IPS-18a (cell line): ENCODE results near the gene TTLL8.
A peak's percentile ranks its signal among the peaks of the same experiment; 100 is the strongest.

Experiments used
- H3K27ac ChIP-seq: one replicate; pipeline ENCODE4 v1.5.1; 2013; ENCODE audit warnings: low read length
- H3K27me3 ChIP-seq: one replicate; pipeline ENCODE4 v1.6.1; 2013; ENCODE audit warnings: mild to moderate bottlenecking, low read length; ENCODE audit not compliant: control insufficient read depth, insufficient read depth
- H3K36me3 ChIP-seq: one replicate; pipeline ENCODE4 v1.6.1; 2013; ENCODE audit warnings: low read depth, low read length; ENCODE audit not compliant: control insufficient read depth
- H3K4me1 ChIP-seq: one replicate; pipeline ENCODE4 v1.6.1; 2013; ENCODE audit warnings: low read depth, low read length; ENCODE audit not compliant: control insufficient read depth
- H3K4me3 ChIP-seq: one replicate; pipeline ENCODE4 v1.5.1; 2013; ENCODE audit warnings: low read length
- H3K9ac ChIP-seq: one replicate; pipeline ENCODE4 v1.6.1; 2013; ENCODE audit warnings: mild to moderate bottlenecking, low read length, moderate library complexity
- H3K9me3 ChIP-seq: one replicate; pipeline ENCODE4 v1.6.1; 2013; ENCODE audit warnings: low read depth, low read length; ENCODE audit not compliant: control insufficient read depth

TTLL8 gene

DNA sequence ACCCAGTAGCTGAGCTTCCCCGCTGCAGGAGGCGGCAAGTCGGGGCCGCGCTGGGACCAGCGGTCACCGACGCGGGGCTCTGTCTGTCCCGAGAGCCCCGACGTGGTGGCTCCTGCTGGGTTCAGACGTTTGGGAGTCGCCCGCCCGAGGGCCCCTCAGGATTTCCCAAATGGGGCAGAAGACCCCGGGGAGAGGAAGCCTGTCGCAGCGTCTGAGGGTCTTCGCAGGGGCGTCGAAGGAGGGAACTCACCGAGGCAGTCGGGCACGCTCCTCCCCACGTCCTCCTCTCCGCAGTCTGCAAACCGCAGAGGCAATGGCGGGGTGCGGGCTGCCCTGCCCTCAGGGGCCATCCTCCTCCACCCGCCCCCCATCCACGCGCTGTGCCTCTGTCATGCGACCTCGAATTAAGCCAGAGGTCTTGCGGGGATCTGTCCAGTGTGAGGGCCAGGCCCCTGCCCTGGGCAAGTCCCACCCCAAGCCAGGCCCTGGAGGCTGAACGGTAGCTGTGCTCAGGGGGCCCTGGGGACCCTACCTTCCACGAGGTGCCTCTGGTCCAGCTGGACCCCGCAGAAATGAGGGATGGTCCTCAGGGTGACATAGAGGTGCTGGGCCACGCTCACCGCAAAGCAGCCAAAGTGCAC is 58.0 kb downstream of the TTLL8 start:
- Histone ChIP-seq H3K9me3 (no peaks in the 10 kb centered on the region), H3K9ac (no peak overlapping the region), H3K4me1 (no peaks in the 10 kb centered on the region), H3K36me3 (no peaks in the 10 kb centered on the region), H3K27ac (no peak overlapping the region), H3K4me3 (peak overlapping the region; percentile 46), H3K27me3 (peaks cover 24% of the 10 kb centered on the region)

DNA sequence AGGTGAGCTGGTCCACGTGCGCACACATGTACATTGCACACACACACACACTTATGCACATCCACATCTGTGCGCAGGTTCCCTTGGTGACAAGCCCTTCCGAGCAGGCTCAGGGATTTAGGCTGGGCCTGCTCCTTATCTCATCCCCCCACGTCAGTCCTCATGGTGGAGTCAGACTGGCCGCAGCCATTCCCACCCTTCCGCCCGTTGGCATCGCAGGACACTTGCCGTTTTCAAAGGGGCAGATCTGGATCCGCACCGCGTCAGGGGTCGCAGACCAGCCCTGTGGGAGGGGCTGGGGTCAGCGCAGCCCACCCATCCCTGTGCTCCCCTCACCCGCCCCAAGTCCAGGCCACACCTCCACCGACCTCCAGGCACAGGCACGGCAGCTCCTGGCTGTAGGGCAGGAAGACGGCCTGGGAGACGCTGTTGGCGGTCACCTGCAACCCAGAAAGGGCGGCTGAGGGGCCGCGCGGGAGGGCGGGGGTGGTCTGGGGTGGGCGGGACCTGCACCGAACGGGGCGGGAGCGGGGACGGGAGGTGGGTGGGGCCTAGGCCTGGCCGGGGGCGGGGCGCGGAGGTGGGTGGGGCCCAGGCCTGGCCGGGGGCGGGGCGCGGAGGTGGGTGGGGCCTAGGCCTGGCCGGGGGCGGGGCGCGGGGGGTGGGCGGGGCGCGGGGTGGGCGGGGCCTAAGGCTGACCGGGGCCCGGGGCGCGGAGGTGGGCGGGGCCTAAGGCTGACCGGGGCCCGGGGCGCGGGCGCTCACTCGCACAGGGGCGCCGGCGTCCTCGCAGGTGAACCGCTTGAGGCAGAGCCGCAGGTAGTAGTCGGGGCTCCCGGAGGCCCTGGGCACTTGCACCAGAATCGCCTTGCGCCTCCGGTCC is 58.8 kb downstream of the TTLL8 start:
- no peaks in the 10 kb centered on the region for H3K4me1 ChIP-seq
- H3K9me3 ChIP-seq, result no peaks in the 10 kb centered on the region
- peaks cover 24% of the 10 kb centered on the region for H3K27me3 ChIP-seq
- peak overlapping the region; percentile 51 for H3K4me3 ChIP-seq
- H3K36me3 ChIP-seq, result no peaks in the 10 kb centered on the region
- H3K9ac ChIP-seq, result no peak overlapping the region
- no peak overlapping the region for H3K27ac ChIP-seq

DNA sequence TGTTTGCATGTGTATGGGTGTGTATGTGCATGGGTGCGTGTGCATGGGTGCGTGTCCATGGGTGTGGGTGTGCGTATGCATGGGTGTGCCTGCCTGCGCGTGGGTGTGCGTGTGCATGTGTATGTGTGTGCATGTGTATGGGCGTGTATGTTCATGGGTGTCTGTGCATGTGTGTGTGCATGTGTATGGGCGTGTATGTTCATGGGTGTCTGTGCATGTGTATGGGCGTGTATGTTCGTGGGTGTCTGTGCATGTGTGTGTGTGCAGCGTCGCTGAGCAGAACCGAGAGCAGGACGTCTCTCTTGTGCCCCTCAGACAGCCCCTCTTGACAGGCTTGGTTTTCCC is 59.4 kb downstream of the TTLL8 start:
- no peak overlapping the region for H3K9ac ChIP-seq
- H3K9me3 ChIP-seq, result no peaks in the 10 kb centered on the region
- H3K4me3 ChIP-seq, result peak overlapping the region; percentile 51
- no peaks in the 10 kb centered on the region for H3K4me1 ChIP-seq
- H3K27me3 ChIP-seq, result peaks cover 24% of the 10 kb centered on the region
- H3K27ac ChIP-seq, result no peak overlapping the region
- H3K36me3 ChIP-seq, result no peaks in the 10 kb centered on the region

DNA sequence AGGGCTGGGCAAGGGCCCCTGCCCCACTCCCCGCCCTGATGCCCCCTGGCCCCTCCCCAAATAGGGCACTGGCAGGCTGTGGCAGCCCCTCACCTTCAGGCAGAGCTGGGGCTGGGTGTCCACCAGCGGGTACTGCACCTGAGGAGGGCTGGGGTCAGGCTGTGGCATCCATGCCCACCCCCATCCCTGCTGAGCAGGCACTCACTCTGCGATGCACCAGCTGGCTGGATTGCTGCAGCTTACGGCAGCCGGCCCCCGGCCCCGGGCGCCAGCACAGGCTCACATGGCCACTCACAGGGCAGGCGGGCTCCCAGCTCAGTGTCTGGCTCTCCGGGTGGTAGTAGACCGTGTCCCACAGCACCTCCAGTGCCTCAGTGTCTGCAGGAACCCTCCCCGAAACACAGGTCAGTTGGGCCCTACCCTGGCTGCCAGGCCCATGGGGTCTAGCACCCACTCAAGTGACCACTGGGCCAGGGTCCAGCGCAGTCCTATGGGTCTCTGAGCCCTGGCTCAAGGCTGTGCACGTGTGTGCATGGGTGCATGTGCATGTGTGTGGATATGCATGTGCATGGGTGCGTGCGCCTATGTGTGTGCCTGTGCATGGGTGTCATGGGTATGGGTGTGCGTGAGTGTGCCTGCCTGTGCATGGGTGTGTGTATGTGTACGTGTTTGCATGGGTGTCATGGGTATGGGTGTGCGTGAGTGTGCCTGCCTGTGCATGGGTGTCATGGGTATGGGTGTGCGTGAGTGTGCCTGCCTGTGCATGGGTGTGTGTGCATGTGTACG is 60.0 kb downstream of the TTLL8 start:
- no peak overlapping the region for H3K9ac ChIP-seq
- no peak overlapping the region for H3K27ac ChIP-seq
- H3K27me3 ChIP-seq, result peaks cover 24% of the 10 kb centered on the region
- no peaks in the 10 kb centered on the region for H3K36me3 ChIP-seq
- H3K9me3 ChIP-seq, result no peaks in the 10 kb centered on the region
- H3K4me1 ChIP-seq, result no peaks in the 10 kb centered on the region
- H3K4me3 ChIP-seq, result no peak overlapping the region

DNA sequence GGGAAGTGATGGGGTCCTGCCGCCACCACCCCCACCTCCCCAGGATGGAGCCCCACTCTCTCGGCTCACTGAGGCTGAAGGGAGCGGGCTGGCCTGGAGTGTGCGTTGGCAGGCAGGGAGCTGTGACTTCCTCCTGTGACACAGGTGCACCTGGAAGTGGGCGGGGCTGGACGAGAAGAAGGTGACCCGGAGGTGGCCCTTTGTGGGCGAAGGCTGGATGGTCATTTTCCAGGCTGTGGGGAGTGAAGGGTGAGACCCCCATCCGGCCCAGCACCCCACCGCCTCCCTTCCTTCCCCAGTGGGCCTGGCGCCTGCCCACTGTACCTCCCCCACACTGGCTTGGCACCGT is 60.9 kb downstream of the TTLL8 start:
- H3K9ac ChIP-seq, result no peak overlapping the region
- H3K9me3 ChIP-seq, result no peaks in the 10 kb centered on the region
- no peaks in the 10 kb centered on the region for H3K36me3 ChIP-seq
- H3K27ac ChIP-seq, result no peak overlapping the region
- H3K4me3 ChIP-seq, result no peak overlapping the region
- peaks cover 24% of the 10 kb centered on the region for H3K27me3 ChIP-seq
- H3K4me1 ChIP-seq, result no peaks in the 10 kb centered on the region

DNA sequence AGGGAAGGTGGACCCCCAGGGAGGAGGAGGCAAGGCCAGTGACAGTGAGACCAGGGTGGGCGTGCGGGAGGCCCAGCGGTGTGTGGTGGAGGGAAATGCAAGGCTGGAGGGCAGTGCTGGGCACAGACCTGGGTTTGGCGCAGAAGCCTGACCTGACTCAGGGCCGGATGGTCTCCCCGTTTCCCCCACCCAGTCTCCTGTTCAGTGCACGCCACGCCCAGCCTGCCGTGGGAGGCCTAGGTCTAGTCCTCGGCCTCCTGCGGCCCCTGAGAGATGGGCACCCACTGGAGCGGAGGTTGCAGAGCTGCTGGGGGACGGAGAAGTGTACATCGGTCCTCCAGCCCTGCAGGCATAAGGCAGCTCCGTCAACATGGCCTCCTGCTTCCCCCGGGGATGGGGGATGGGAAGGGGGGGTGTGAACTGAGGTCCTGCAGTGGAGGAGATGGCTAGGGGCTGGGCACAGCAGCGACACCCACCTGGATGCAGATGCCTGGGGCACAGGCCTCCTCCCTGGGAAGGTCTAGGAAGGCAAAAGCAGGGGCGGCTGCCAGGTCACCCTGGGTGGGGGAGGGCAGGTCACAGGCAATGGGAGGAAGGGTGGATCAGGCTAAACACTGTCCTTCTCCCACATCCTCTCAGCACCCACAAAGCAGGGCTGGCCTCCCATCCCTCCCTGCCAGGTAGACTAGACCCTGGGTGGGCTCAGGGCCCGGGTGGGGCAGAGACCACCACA is 61.4 kb downstream of the TTLL8 start:
- H3K4me3 ChIP-seq, result no peak overlapping the region
- peaks cover 19% of the 10 kb centered on the region for H3K27me3 ChIP-seq
- no peaks in the 10 kb centered on the region for H3K36me3 ChIP-seq
- H3K9ac ChIP-seq, result no peak overlapping the region
- H3K4me1 ChIP-seq, result no peaks in the 10 kb centered on the region
- no peaks in the 10 kb centered on the region for H3K9me3 ChIP-seq
- H3K27ac ChIP-seq, result no peak overlapping the region

DNA sequence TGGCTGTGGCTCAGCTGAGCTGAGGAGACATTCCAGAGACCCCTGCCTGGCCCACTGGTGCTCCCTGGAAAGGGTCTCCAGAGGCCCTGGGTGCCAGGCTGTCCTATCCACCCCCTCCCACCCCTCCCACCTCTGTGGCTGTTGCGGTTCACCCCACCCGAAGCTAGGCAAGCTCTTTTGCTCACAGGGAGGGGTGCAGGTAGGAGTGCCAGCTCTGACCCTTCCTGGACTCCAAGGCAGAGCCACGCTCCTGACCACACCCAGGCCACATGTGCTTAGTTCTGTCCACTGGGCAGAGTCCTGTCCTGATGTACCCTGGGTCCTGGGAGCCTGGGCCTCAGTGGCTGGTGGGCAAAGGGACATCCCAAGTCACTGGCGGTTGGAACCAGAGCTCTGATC is 62.0 kb downstream of the TTLL8 start:
- H3K9me3 ChIP-seq, result no peaks in the 10 kb centered on the region
- H3K27ac ChIP-seq, result no peak overlapping the region
- H3K27me3 ChIP-seq, result peaks cover 15% of the 10 kb centered on the region
- no peak overlapping the region for H3K9ac ChIP-seq
- H3K4me1 ChIP-seq, result no peaks in the 10 kb centered on the region
- no peak overlapping the region for H3K4me3 ChIP-seq
- no peaks in the 10 kb centered on the region for H3K36me3 ChIP-seq

DNA sequence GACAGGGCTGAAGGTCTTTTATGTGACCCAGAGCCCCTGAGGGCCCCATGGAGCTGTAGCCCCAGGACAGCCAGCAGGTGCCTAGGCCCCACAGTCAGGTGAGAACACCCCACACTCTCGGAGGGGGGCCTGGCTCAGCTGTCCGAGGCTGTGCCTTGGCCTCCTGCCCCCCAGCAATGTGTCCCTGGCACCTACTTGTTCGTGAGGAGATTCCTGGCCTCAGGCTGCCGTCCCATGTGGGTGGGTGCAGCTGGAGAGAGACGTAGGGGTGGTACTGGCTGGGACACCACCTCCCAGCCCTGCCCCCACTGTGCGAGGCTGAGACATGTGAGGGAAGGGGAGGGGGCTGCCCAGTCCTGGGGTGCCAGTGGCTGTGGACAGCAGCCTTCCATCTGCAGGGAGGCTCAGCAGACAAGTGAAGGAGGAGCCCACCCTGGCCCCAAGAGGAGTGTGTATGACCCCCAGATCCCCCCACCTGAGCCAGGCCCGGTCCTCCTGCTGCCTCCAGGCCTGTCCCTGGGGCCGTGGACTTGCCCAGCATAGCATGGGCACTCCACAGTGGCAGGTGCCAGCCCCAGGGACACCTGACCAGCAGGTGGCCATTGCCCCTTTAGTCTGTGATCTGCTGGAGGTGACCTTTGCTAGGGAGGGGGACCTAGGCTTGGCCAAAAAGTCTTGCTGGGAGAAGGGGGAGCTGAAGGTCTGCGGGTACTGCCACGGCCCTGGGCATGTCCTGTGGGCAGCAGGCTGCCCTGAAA is 62.6 kb downstream of the TTLL8 start:
- Histone ChIP-seq H3K4me1 (no peaks in the 10 kb centered on the region), H3K36me3 (no peaks in the 10 kb centered on the region), H3K9me3 (no peaks in the 10 kb centered on the region), H3K4me3 (no peak overlapping the region), H3K27ac (no peak overlapping the region), H3K9ac (no peak overlapping the region), H3K27me3 (peaks cover 9% of the 10 kb centered on the region)

DNA sequence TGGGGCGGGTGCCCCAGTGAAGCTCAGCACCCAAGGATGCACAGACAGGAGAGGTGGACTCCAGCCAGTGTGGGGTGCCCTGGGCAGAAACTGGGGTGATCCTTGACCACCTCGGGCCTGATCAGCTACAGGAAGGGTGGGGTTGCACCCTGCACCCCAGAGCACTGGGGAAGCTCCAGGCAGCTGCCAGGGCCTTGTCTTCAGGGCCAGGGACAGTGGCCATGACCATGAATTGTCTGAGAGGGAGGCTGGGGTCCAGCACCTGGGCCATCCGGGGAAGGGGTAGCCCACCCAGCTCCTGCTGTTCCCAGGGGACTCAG is 63.1 kb downstream of the TTLL8 start:
- Histone ChIP-seq H3K4me3 (no peak overlapping the region), H3K9me3 (no peaks in the 10 kb centered on the region), H3K27me3 (peaks cover 4% of the 10 kb centered on the region), H3K27ac (no peak overlapping the region), H3K36me3 (no peaks in the 10 kb centered on the region), H3K9ac (no peak overlapping the region), H3K4me1 (no peaks in the 10 kb centered on the region)

DNA sequence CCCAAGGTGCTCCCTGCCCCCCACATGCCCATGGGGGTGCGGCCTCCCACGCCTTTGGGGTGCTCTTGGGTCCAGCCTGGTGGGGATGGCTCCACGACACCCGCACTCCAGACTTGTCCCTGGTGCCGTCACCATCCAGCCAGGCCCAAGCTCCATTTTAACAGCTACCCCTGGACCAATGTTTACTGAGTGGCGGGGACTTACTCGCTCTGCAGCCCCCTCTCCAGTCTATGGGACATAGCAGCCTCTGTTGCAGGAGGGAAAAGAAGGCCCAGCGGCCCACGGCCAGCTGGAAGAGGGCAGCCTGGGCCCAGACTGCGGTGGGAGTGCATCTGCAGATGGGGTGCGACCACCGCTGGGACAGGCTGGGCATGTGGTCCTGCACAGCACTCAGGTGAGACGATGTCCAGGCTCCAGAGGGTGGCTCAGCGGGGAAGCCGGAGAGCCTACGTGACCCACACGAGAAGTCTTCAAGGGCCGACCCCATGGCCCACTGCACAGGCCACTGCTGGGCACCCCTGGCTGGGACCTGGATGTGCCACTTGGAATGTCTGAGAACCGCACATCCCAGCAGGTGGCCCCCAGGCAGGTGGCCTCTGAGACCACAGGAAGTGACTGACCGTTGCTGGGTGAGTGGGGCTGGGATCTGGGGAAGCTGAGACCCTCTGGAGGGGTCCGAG is 63.6 kb downstream of the TTLL8 start:
- H3K4me3 ChIP-seq, result no peak overlapping the region
- H3K27ac ChIP-seq, result no peak overlapping the region
- H3K9ac ChIP-seq, result no peak overlapping the region
- no peaks in the 10 kb centered on the region for H3K36me3 ChIP-seq
- H3K27me3 ChIP-seq, result no peaks in the 10 kb centered on the region
- H3K4me1 ChIP-seq, result no peaks in the 10 kb centered on the region
- no peaks in the 10 kb centered on the region for H3K9me3 ChIP-seq
